ENCODE measurements around the gene ZSWIM6. TPM values are rescaled to one million over a fixed set of nuclear protein-coding genes. Genes with fewer than 3 reads are reported as not detected.
A peak's percentile ranks its signal among the peaks of the same experiment; 100 is the strongest.
"Not testable (repeated sequence)": the region's sequence is repeated elsewhere in the genome, so short reads cannot be mapped to it uniquely, and the experiment has no call there.

Gene ZSWIM6
- total RNA-seq, 1 donor from 2014 or later, result 18.1 TPM

- no peak for DNase-seq
- no peak overlapping the region for H3K4me3 ChIP-seq
- no peaks in the 10 kb centered on the region for H3K27me3 ChIP-seq (ENCODE audit: low read depth)
- peak; percentile 38 to 81 for ATAC-seq
- H3K36me3 ChIP-seq, result no peaks in the 10 kb centered on the region
- TF ChIP-seq CTCF (IDR thresholded peaks at IDR 0.05), result no peak
- no peak overlapping the region for H3K27ac ChIP-seq
- intact Hi-C loops (cut with DNase I), result no loop called here
- no peaks in the 10 kb centered on the region for H3K9me3 ChIP-seq
- peaks cover 26% of the 10 kb centered on the region for H3K4me1 ChIP-seq
Observed at GRCh38 chr5:61409568-61409967, 77.5 kb downstream of the ZSWIM6 start.

- no peak for DNase-seq
- no peak for TF ChIP-seq CTCF (IDR thresholded peaks at IDR 0.05)
- intact Hi-C loops (cut with DNase I), result no loop called here
- H3K9me3 ChIP-seq, result no peaks in the 10 kb centered on the region
- ATAC-seq, result no peak
- H3K36me3 ChIP-seq, result no peaks in the 10 kb centered on the region
- no peak overlapping the region for H3K27ac ChIP-seq
- H3K27me3 ChIP-seq (ENCODE audit: low read depth), result no peaks in the 10 kb centered on the region
- no peak overlapping the region for H3K4me3 ChIP-seq
- H3K4me1 ChIP-seq, result peaks cover 30% of the 10 kb centered on the region
Observed at GRCh38 chr5:61410811-61411210, 78.8 kb downstream of the ZSWIM6 start.

GRCh38 chr5:61412361-61412760, 80.3 kb downstream of the ZSWIM6 start:
- ATAC-seq (no peak), DNase-seq (no peak)
- TF ChIP-seq CTCF (IDR thresholded peaks at IDR 0.05), result no peak
- Histone ChIP-seq H3K4me1 (peaks cover 44% of the 10 kb centered on the region), H3K9me3 (no peaks in the 10 kb centered on the region), H3K27me3 (ENCODE audit: low read depth) (no peaks in the 10 kb centered on the region), H3K36me3 (no peaks in the 10 kb centered on the region), H3K27ac (no peak overlapping the region), H3K4me3 (no peak overlapping the region)
- intact Hi-C loops (cut with DNase I), result no loop called here

GRCh38 chr5:61413205-61413604, 81.1 kb downstream of the ZSWIM6 start:
- H3K27ac ChIP-seq; ATAC-seq; H3K4me3 ChIP-seq; H3K27me3 ChIP-seq (ENCODE audit: low read depth); DNase-seq; intact Hi-C loops (cut with DNase I); H3K36me3 ChIP-seq; H3K9me3 ChIP-seq: not testable (repeated sequence)
- peaks cover 37% of the 10 kb centered on the region for H3K4me1 ChIP-seq

DNA sequence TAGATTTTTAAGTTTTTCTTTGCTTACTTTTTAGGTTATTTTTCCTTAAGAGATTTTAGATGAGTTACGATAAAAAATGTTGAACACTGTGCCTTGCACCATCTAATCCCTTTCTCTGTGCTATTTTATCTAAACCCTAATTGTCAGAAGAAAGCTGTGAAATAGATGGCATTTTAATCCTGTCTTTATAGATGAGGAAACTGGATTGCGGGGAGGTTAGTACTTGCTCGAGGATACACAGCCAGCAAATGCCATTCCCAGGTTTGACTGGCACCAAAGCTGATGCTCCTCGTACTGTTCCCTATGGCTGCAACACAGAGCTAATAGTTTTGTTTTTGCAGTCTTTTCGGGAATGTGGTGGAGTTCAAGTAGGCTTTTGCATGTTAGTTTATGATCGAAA, 82.7 kb downstream of the ZSWIM6 start:
- Histone ChIP-seq H3K27ac (no peak overlapping the region), H3K4me1 (peaks cover 25% of the 10 kb centered on the region), H3K4me3 (no peak overlapping the region), H3K27me3 (ENCODE audit: low read depth) (no peaks in the 10 kb centered on the region), H3K36me3 (no peaks in the 10 kb centered on the region), H3K9me3 (no peaks in the 10 kb centered on the region)
- ATAC-seq (no peak), DNase-seq (no peak)
- no peak for TF ChIP-seq CTCF (IDR thresholded peaks at IDR 0.05)
- intact Hi-C loops (cut with DNase I), result no loop called here

DNA sequence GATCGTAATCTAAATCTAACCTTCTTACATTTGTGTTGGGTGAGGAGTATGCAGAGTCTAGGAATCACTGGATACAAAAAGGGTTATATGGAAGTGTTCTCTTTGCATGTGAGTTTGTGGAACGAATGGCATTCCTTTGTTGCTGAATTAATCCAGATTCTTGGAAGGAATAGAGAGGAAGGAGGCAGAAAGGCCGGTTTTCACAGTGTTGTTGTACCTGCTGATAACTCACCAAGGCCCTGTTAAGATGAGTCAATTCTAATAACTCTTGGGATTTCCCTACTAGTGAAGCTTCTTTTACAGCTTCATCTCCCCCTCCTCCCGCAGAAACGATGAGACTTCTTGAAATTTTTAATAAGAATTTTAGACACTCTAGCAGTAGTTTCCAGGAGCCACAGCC, 84.0 kb downstream of the ZSWIM6 start:
- no peaks in the 10 kb centered on the region for H3K27me3 ChIP-seq (ENCODE audit: low read depth)
- intact Hi-C loops (cut with DNase I), result no loop called here
- no peaks in the 10 kb centered on the region for H3K9me3 ChIP-seq
- no peaks in the 10 kb centered on the region for H3K36me3 ChIP-seq
- H3K4me1 ChIP-seq, result peaks cover 22% of the 10 kb centered on the region
- H3K27ac ChIP-seq, result no peak overlapping the region
- DNase-seq (no peak), ATAC-seq (peak in 1 of 2 donors; percentile 16)
- no peak for TF ChIP-seq CTCF (IDR thresholded peaks at IDR 0.05)
- H3K4me3 ChIP-seq, result no peak overlapping the region
